ENCODE data around the gene PTPRK. TPM values are rescaled to one million over a fixed set of nuclear protein-coding genes. Genes with fewer than 3 reads are reported as not detected.

Gene PTPRK
- total RNA-seq, 4 donors from 2014 or later, result 88.0 to 187 (median 136) TPM

- Histone ChIP-seq H3K27me3 (no peaks in the 10 kb centered on the region), H3K9me3 (no peaks in the 10 kb centered on the region), H3K27ac (no peak overlapping the region), H3K4me1 (no peaks in the 10 kb centered on the region), H3K36me3 (no peaks in the 10 kb centered on the region), H3K4me3 (no peak overlapping the region)
- in situ Hi-C loops (cut with MboI; ENCODE audit: low pct_ligation_motif_present in 1 of 4, low pct_unique_long_range_greater_than_20kb in 1 of 4, low sequenced_read_pairs in 3 of 4) (no loop called here), intact Hi-C loops (cut with DNase I; ENCODE audit: low total_unique reads) (no loop called here)
- no peak for DNase-seq
- 96 to 97% methylated on average over 3 to 4 of the region's 4 CpGs for WGBS, 2 donors (ENCODE audit: low coverage in 1 of 2)
- no peak for TF ChIP-seq POLR2AphosphoS5 (IDR thresholded peaks at IDR 0.05)
- TF ChIP-seq POLR2A (IDR thresholded peaks at IDR 0.05), result no peak
- TF ChIP-seq, protein P1, sequence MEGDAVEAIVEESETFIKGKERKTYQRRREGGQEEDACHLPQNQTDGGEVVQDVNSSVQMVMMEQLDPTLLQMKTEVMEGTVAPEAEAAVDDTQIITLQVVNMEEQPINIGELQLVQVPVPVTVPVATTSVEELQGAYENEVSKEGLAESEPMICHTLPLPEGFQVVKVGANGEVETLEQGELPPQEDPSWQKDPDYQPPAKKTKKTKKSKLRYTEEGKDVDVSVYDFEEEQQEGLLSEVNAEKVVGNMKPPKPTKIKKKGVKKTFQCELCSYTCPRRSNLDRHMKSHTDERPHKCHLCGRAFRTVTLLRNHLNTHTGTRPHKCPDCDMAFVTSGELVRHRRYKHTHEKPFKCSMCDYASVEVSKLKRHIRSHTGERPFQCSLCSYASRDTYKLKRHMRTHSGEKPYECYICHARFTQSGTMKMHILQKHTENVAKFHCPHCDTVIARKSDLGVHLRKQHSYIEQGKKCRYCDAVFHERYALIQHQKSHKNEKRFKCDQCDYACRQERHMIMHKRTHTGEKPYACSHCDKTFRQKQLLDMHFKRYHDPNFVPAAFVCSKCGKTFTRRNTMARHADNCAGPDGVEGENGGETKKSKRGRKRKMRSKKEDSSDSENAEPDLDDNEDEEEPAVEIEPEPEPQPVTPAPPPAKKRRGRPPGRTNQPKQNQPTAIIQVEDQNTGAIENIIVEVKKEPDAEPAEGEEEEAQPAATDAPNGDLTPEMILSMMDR (IDR thresholded peaks at IDR 0.05), result no peak
- TF ChIP-seq EP300 (IDR thresholded peaks at IDR 0.05; ENCODE audit: low read depth), result no peak
These were observed 271.0 kb downstream of the PTPRK start for GRCh38 chr6:128249429-128249828.

- H3K27me3 ChIP-seq, result no peaks in the 10 kb centered on the region
- intact Hi-C loops (cut with DNase I; ENCODE audit: low total_unique reads) (no loop called here), in situ Hi-C loops (cut with MboI; ENCODE audit: low pct_ligation_motif_present in 1 of 4, low pct_unique_long_range_greater_than_20kb in 1 of 4, low sequenced_read_pairs in 3 of 4) (no loop called here)
- DNase-seq, result no peak
- TF ChIP-seq, protein P1 (IDR thresholded peaks at IDR 0.05), result no peak
- TF ChIP-seq POLR2A (IDR thresholded peaks at IDR 0.05) (no peak), EP300 (IDR thresholded peaks at IDR 0.05; ENCODE audit: low read depth) (no peak)
- no peaks in the 10 kb centered on the region for H3K9me3 ChIP-seq
- no peaks in the 10 kb centered on the region for H3K36me3 ChIP-seq
- H3K27ac ChIP-seq, result no peak overlapping the region
- no peak overlapping the region for H3K4me3 ChIP-seq
- 90% methylated on average over 5 to 7 of the region's 7 CpGs for WGBS, 2 donors (ENCODE audit: low coverage in 1 of 2)
- H3K4me1 ChIP-seq, result no peaks in the 10 kb centered on the region
These were observed 273.7 kb downstream of the PTPRK start for GRCh38 chr6:128246472-128247260.

- Histone ChIP-seq H3K27me3 (no peaks in the 10 kb centered on the region), H3K27ac (no peak overlapping the region), H3K4me1 (no peaks in the 10 kb centered on the region), H3K36me3 (no peaks in the 10 kb centered on the region), H3K4me3 (no peak overlapping the region), H3K9me3 (no peaks in the 10 kb centered on the region)
- intact Hi-C loops (cut with DNase I; ENCODE audit: low total_unique reads), result no loop called here
- 84 to 100% methylated on average over 2 of the region's 2 CpGs for WGBS, 2 donors (ENCODE audit: low coverage in 1 of 2)
- no peak for DNase-seq
- in situ Hi-C loops (cut with MboI; ENCODE audit: low pct_ligation_motif_present in 1 of 4, low pct_unique_long_range_greater_than_20kb in 1 of 4, low sequenced_read_pairs in 3 of 4), result no loop called here
- TF ChIP-seq POLR2AphosphoS5 (IDR thresholded peaks at IDR 0.05), result no peak
- no peak for TF ChIP-seq EP300 (IDR thresholded peaks at IDR 0.05; ENCODE audit: low read depth)
These were observed 275.5 kb downstream of the PTPRK start for GRCh38 chr6:128244751-128245405.

- no peak overlapping the region for H3K4me3 ChIP-seq
- in situ Hi-C loops (cut with MboI; ENCODE audit: low pct_ligation_motif_present in 1 of 4, low pct_unique_long_range_greater_than_20kb in 1 of 4, low sequenced_read_pairs in 3 of 4) (no loop called here), intact Hi-C loops (cut with DNase I; ENCODE audit: low total_unique reads) (no loop called here)
- no peaks in the 10 kb centered on the region for H3K4me1 ChIP-seq
- H3K27ac ChIP-seq, result no peak overlapping the region
- no peak for DNase-seq
- 94 to 97% methylated on average over 2 to 3 of the region's 3 CpGs for WGBS, 2 donors (ENCODE audit: low coverage in 1 of 2)
- H3K36me3 ChIP-seq, result no peaks in the 10 kb centered on the region
- TF ChIP-seq POLR2A (IDR thresholded peaks at IDR 0.05) (no peak), EP300 (IDR thresholded peaks at IDR 0.05; ENCODE audit: low read depth) (no peak)
- no peaks in the 10 kb centered on the region for H3K27me3 ChIP-seq
- H3K9me3 ChIP-seq, result no peaks in the 10 kb centered on the region
These were observed 277.5 kb downstream of the PTPRK start for GRCh38 chr6:128242765-128243403.

GRCh38 chr6:128241216-128241615, 279.2 kb downstream of the PTPRK start:
- H3K4me3 ChIP-seq, result no peak overlapping the region
- no peak for TF ChIP-seq EP300 (IDR thresholded peaks at IDR 0.05; ENCODE audit: low read depth)
- no peak for TF ChIP-seq POLR2AphosphoS5 (IDR thresholded peaks at IDR 0.05)
- in situ Hi-C loops (cut with MboI; ENCODE audit: low pct_ligation_motif_present in 1 of 4, low pct_unique_long_range_greater_than_20kb in 1 of 4, low sequenced_read_pairs in 3 of 4) (no loop called here), intact Hi-C loops (cut with DNase I; ENCODE audit: low total_unique reads) (no loop called here)
- WGBS, 2 donors (ENCODE audit: low coverage in 1 of 2), result 79 to 83% methylated on average over 1 to 3 of the region's 3 CpGs
- DNase-seq, result no peak
- H3K27me3 ChIP-seq, result no peaks in the 10 kb centered on the region
- no peak overlapping the region for H3K27ac ChIP-seq
- no peaks in the 10 kb centered on the region for H3K36me3 ChIP-seq
- no peaks in the 10 kb centered on the region for H3K4me1 ChIP-seq
- H3K9me3 ChIP-seq, result no peaks in the 10 kb centered on the region

Measured in transverse colon (tissue), 4 donors.